HG02610 (cell line): Measurements from ENCODE around the gene ADAMTSL1.

ENCODE experiments used
- ATAC-seq: cut with Tn5 transposase; IDR thresholded peaks from one replicate; pipeline ENCODE4 v1.9.1; 2021; ENCODE audit warnings: mild to moderate bottlenecking, moderate library complexity; ENCODE audit not compliant: unreplicated experiment

The ADAMTSL1 gene

GRCh38 chr9:18849270-18849669 is 375.3 kb downstream of the ADAMTSL1 start:
- no peak for ATAC-seq

- ATAC-seq, result no peak
Observed at GRCh38 chr9:18849890-18850677, 376.1 kb downstream of the ADAMTSL1 start.

GRCh38 chr9:18851069-18851795 is 377.3 kb downstream of the ADAMTSL1 start:
- no peak for ATAC-seq

GRCh38 chr9:18855656-18856055 is 381.7 kb downstream of the ADAMTSL1 start:
- no peak for ATAC-seq

GRCh38 chr9:18857334-18857733 is 383.4 kb downstream of the ADAMTSL1 start:
- ATAC-seq, result no peak

- no peak for ATAC-seq
Observed at GRCh38 chr9:18857769-18858168, 383.8 kb downstream of the ADAMTSL1 start.

- no peak for ATAC-seq
Observed at GRCh38 chr9:18861609-18862544, 387.9 kb downstream of the ADAMTSL1 start.

- ATAC-seq, result no peak
Observed at GRCh38 chr9:18863791-18864190, 389.8 kb downstream of the ADAMTSL1 start.

- no peak for ATAC-seq
Observed at GRCh38 chr9:18864516-18864915, 390.6 kb downstream of the ADAMTSL1 start.

GRCh38 chr9:18865542-18865941 is 391.6 kb downstream of the ADAMTSL1 start:
- ATAC-seq, result no peak

GRCh38 chr9:18866121-18866831 is 392.3 kb downstream of the ADAMTSL1 start:
- ATAC-seq, result no peak

- ATAC-seq, result no peak
Observed at GRCh38 chr9:18869725-18870124, 395.8 kb downstream of the ADAMTSL1 start.

- ATAC-seq, result no peak
Observed at GRCh38 chr9:18874069-18874468, 400.1 kb downstream of the ADAMTSL1 start.

- ATAC-seq, result peak; percentile 61
Observed at GRCh38 chr9:18874990-18875389, 401.0 kb downstream of the ADAMTSL1 start.

GRCh38 chr9:18877984-18878383 is 404.0 kb downstream of the ADAMTSL1 start:
- no peak for ATAC-seq

GRCh38 chr9:18881758-18882157 is 407.8 kb downstream of the ADAMTSL1 start:
- no peak for ATAC-seq

GRCh38 chr9:18887546-18887945 is 413.6 kb downstream of the ADAMTSL1 start:
- no peak for ATAC-seq

- ATAC-seq, result no peak
Observed at GRCh38 chr9:18888290-18888689, 414.3 kb downstream of the ADAMTSL1 start.

GRCh38 chr9:18889550-18889949 is 415.6 kb downstream of the ADAMTSL1 start:
- no peak for ATAC-seq

- peak; percentile 76 for ATAC-seq
Observed at GRCh38 chr9:18890372-18890771, 416.4 kb downstream of the ADAMTSL1 start.
